Measurements from ENCODE around the gene TMEM233.

Gene TMEM233

GRCh38 chr12:119593578-119594398, at the start of gene TMEM233:
TMEM233 (plus strand) TSS chr12:119593774; CDS start chr12:119593849, 75 bp downstream.
- Mint-ChIP-seq H3K27ac (peak within 1 kb of the TSS; percentile 9), H3K9me3 (peaks cover 4% of the 10 kb centered on the region), H3K27me3 (ENCODE audit: low read depth, poor library complexity) (peaks cover 93% of the 10 kb centered on the region), H3K4me3 (peak within 1 kb of the TSS; percentile 86), H3K36me3 (ENCODE audit: low read depth) (no peaks in the 10 kb centered on the region), H3K4me1 (peaks cover 19% of the 10 kb centered on the region)
- DNase-seq, result peak; percentile 63
- TF ChIP-seq CTCF (IDR thresholded peaks at IDR 0.05), result no peak

- Mint-ChIP-seq H3K36me3 (ENCODE audit: low read depth) (no peaks in the 10 kb centered on the region), H3K4me1 (no peaks in the 10 kb centered on the region), H3K9me3 (peaks cover 3% of the 10 kb centered on the region), H3K27ac (no peak overlapping the region), H3K4me3 (no peak overlapping the region), H3K27me3 (ENCODE audit: low read depth, poor library complexity) (peaks cover 18% of the 10 kb centered on the region)
- peak; percentile 77 for DNase-seq
- TF ChIP-seq CTCF (IDR thresholded peaks at IDR 0.05), result peak; percentile 90
Observed at GRCh38 chr12:119544765-119545625, 48.6 kb upstream of the TMEM233 start.

DNA sequence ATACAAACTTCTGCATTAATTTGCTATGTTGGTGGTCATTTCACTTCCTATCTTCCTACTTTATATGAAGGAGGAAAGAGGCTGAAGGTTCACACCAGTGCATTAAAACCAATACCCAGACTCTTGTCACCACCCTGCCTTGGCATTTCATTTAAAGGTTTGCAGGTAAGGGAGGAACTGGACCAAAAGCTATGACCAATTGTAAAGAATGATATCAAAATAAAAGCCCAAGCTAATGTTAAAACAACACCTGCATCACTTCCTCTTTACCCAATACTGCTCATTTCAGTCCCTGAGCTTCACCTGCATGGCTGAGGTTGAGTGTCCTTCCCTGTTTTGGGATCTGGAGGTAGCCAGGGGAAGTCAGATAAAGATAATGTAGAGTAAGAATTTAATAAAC, 47.2 kb upstream of the TMEM233 start:
- no peak for TF ChIP-seq CTCF (IDR thresholded peaks at IDR 0.05)

GRCh38 chr12:119547001-119547400, 46.6 kb upstream of the TMEM233 start:
- Mint-ChIP-seq H3K27me3 (ENCODE audit: low read depth, poor library complexity) (peaks cover 18% of the 10 kb centered on the region), H3K4me1 (no peaks in the 10 kb centered on the region)

More for the DNA sequence above, 47.2 kb upstream of the TMEM233 start:
- H3K27ac Mint-ChIP-seq, result no peak overlapping the region
- H3K27me3 Mint-ChIP-seq (ENCODE audit: low read depth, poor library complexity), result peaks cover 18% of the 10 kb centered on the region
- no peak for DNase-seq
- no peaks in the 10 kb centered on the region for H3K36me3 Mint-ChIP-seq (ENCODE audit: low read depth)
- H3K4me3 Mint-ChIP-seq, result no peak overlapping the region
- H3K4me1 Mint-ChIP-seq, result no peaks in the 10 kb centered on the region
- H3K9me3 Mint-ChIP-seq, result no peaks in the 10 kb centered on the region

DNA sequence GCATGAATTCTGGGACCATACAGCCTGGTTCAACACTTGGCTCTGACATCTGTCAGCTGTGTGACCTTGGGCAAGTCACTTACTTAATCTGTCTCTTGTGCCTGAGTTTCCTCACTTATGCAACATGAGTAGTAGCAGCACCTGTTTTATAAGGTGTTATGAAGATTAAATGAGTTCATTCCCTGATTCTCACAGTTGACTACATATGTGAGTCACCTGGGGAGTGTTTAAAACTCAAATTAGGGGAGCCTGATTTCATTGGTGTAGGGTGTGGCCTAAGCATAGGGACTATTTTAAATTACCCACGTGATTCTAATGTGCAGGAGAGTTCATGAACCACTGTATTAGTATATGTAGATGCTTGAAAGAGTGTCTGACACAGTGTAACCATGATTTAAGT, 36.7 kb upstream of the TMEM233 start:
- no peak for TF ChIP-seq CTCF (IDR thresholded peaks at IDR 0.05)
- DNase-seq, result no peak
- H3K27me3 Mint-ChIP-seq (ENCODE audit: low read depth, poor library complexity), result no peaks in the 10 kb centered on the region
- H3K27ac Mint-ChIP-seq, result no peak overlapping the region
- no peak overlapping the region for H3K4me3 Mint-ChIP-seq
- H3K9me3 Mint-ChIP-seq, result no peaks in the 10 kb centered on the region
- no peaks in the 10 kb centered on the region for H3K4me1 Mint-ChIP-seq
- no peaks in the 10 kb centered on the region for H3K36me3 Mint-ChIP-seq (ENCODE audit: low read depth)

More at GRCh38 chr12:119547001-119547400, 46.6 kb upstream of the TMEM233 start:
- H3K4me3 Mint-ChIP-seq, result no peak overlapping the region
- H3K27ac Mint-ChIP-seq, result no peak overlapping the region
- H3K36me3 Mint-ChIP-seq (ENCODE audit: low read depth), result no peaks in the 10 kb centered on the region
- DNase-seq, result no peak
- H3K9me3 Mint-ChIP-seq, result no peaks in the 10 kb centered on the region
- no peak for TF ChIP-seq CTCF (IDR thresholded peaks at IDR 0.05)
